B cell (primary cell): Measurements from ENCODE around the gene CD79A. TPM values are rescaled to one million over a fixed set of nuclear protein-coding genes. Genes with fewer than 3 reads are reported as not detected.

ENCODE experiments used
- ATAC-seq: fragments of 200-7000 bp; cut with Tn5 transposase; one replicate; pipeline ENCODE4 v1.10.0; 2021; ENCODE audit warnings: low read depth, mild to moderate bottlenecking, moderate number of reproducible peaks, moderate library complexity
- CTCF ChIA-PET: fragments of 350-600 bp; sonication (Branson Sonifier 250); formaldehyde crosslinking; loops from one replicate; lab custom pipeline; 2021; ENCODE audit warnings: antibody characterized with exemption, inconsistent platforms; lab: Charles Lee
- POLR2A ChIA-PET: fragments of 350-600 bp; sonication (Branson Sonifier 250); formaldehyde crosslinking; loops from one replicate; lab custom pipeline; 2021; ENCODE audit warnings: antibody characterized with exemption; lab: Charles Lee
- DNase-seq: peaks from one replicate; pipeline ENCODE4 v3.0.0; 2013
- H2AFZ ChIP-seq: 2 replicates; pipeline ENCODE4 v1.6.1; 2012; ENCODE audit warnings: mild to moderate bottlenecking, low read depth, low read length; ENCODE audit not compliant: insufficient read depth, poor library complexity, severe bottlenecking
- H3K27ac ChIP-seq, 2 donors: 1 replicate in 1 of 2; 2 replicates in 1 of 2; pipeline ENCODE4 v1.5.1; 2012 to 2013; ENCODE audit warnings: low read length in 2 of 2, mild to moderate bottlenecking in 2 of 2, moderate library complexity in 1 of 2
- H3K27me3 ChIP-seq, 4 experiments: fragments of 200-600 bp in 1 of 4; sonication (generic) in 1 of 4; replicated peaks in 1 of 4; 1 replicate in 2 of 4; 2 replicates in 2 of 4; pipeline versions ENCODE4 v1.6.1 to v1.7.0; 2013 to 2016; ENCODE audit warnings: low read length in 3 of 4, mild to moderate bottlenecking in 2 of 4, mixed read lengths in 1 of 4, moderate library complexity in 1 of 4; ENCODE audit not compliant: insufficient read depth in 4 of 4, control insufficient read depth in 3 of 4; ENCODE audit errors: control extremely low read depth in 1 of 4
- H3K36me3 ChIP-seq, 2 experiments: replicated peaks in 1 of 2; 1 replicate in 1 of 2; 2 replicates in 1 of 2; pipeline versions ENCODE4 v1.6.1 to v1.7.1; 2013; ENCODE audit warnings: low read length in 1 of 2; ENCODE audit not compliant: insufficient read depth in 2 of 2, control insufficient read depth in 1 of 2; ENCODE audit errors: control extremely low read depth in 1 of 2, extremely low read depth in 1 of 2
- H3K4me1 ChIP-seq, 2 donors: fragments of 200-600 bp in 1 of 2; sonication (generic) in 1 of 2; 1 replicate in 1 of 2; 2 replicates in 1 of 2; pipeline versions ENCODE4 v1.5.1 to v1.6.1; 2013 to 2017; ENCODE audit warnings: low read length in 2 of 2; ENCODE audit not compliant: control insufficient read depth in 2 of 2, insufficient read depth in 2 of 2
- H3K4me2 ChIP-seq: replicated peaks from 2 replicates; pipeline ENCODE3; 2012; ENCODE audit warnings: mild to moderate bottlenecking, low read depth, low read length; ENCODE audit not compliant: poor library complexity, severe bottlenecking
- H3K4me3 ChIP-seq, 5 experiments: fragments of 200-600 bp in 1 of 5; sonication (generic) in 1 of 5; 1 replicate in 3 of 5; 2 replicates in 2 of 5; pipeline versions ENCODE4 v1.5.1 to v1.7.0; 2011 to 2016; ENCODE audit warnings: low read length in 4 of 5, mild to moderate bottlenecking in 4 of 5, low read depth in 2 of 5, control low read depth in 1 of 5, moderate library complexity in 1 of 5; ENCODE audit not compliant: insufficient read depth in 1 of 5; ENCODE audit errors: control extremely low read depth in 1 of 5, extremely low read depth in 1 of 5
- H3K79me2 ChIP-seq: fragments of 200-600 bp; sonication (generic); one replicate; pipeline ENCODE4 v1.6.0; 2016; ENCODE audit warnings: low read length; ENCODE audit not compliant: control insufficient read depth, insufficient read depth
- H3K9ac ChIP-seq: fragments of 200-600 bp; sonication (generic); 2 replicates; pipeline ENCODE4 v1.6.1; 2017; ENCODE audit warnings: mild to moderate bottlenecking, low read length, moderate library complexity
- H3K9me3 ChIP-seq, 3 donors: one replicate each; pipeline versions ENCODE4 v1.6.1 to v1.7.1; 2013; ENCODE audit warnings: low read length in 2 of 3; ENCODE audit not compliant: control insufficient read depth in 2 of 3, insufficient read depth in 1 of 3; ENCODE audit errors: control extremely low read depth in 1 of 3
- H4K20me1 ChIP-seq: 2 replicates; pipeline ENCODE4 v1.6.0; 2012; ENCODE audit warnings: mild to moderate bottlenecking, low read length; ENCODE audit not compliant: insufficient read depth, control insufficient read depth, poor library complexity, severe bottlenecking
- H3K27ac Mint-ChIP-seq: one replicate; pipeline ENCODE4 v1.8.0; 2021; ENCODE audit warnings: mixed read lengths
- H3K27me3 Mint-ChIP-seq: one replicate; pipeline ENCODE4 v1.8.0; 2021; ENCODE audit warnings: mixed read lengths
- H3K4me1 Mint-ChIP-seq: one replicate; pipeline ENCODE4 v1.8.0; 2021; ENCODE audit warnings: mixed read lengths
- H3K4me3 Mint-ChIP-seq: one replicate; pipeline ENCODE4 v1.8.0; 2021; ENCODE audit warnings: mixed read lengths
- H3K9me3 Mint-ChIP-seq: one replicate; pipeline ENCODE4 v1.8.0; 2022; ENCODE audit warnings: mixed read lengths; ENCODE audit not compliant: insufficient read depth
- CTCF ChIP-seq: fragments of 200-600 bp; IDR thresholded peaks from one replicate; pipeline ENCODE4 v1.8.0; 2022; ENCODE audit warnings: antibody characterized with exemption, mild to moderate bottlenecking
- EZH2 ChIP-seq: IDR thresholded peaks from 2 replicates; pipeline ENCODE4 v1.6.1; 2012; ENCODE audit warnings: borderline replicate concordance, low read depth, mild to moderate bottlenecking, moderate library complexity, low read length; ENCODE audit not compliant: insufficient read depth, poor library complexity, severe bottlenecking
- WGBS: methylation state at CpG from one replicate; pipeline ENCODE4 v1.1.5; 2013; ENCODE audit warnings: missing lambda C conversion rate; ENCODE audit not compliant: insufficient coverage; 5-methylcytosine and 5-hydroxymethylcytosine counted together
- intact Hi-C: fragments of 100-400 bp; cut with micrococcal nuclease; formaldehyde crosslinking; loops from one replicate; pipeline ENCODE4 v1.10.0; 2022
- polyA plus RNA-seq: library from polyadenylated mRNA; depleted of rRNA; stranded (reverse); fragments of >200 nt; gene quantifications from 2 replicates; pipeline ENCODE4 v1.2.3, GENCODE V29; 2012
- total RNA-seq, 2 donors: library from RNA; stranded (reverse); fragments of 120-200 nt in 1 of 2; gene quantifications; 1 replicate in 1 of 2; 2 replicates in 1 of 2; pipeline versions ENCODE4 v1.2.3 to v1.2.4, GENCODE V29; 2013 to 2022

CD79A gene
- total and polyA plus RNA-seq, 2 donors (not counting 1 experiment from before 2014, with no cell fraction given) = 1,280 to 1,471 TPM

- no peak for TF ChIP-seq EZH2
- no peak for TF ChIP-seq CTCF
- Mint-ChIP-seq H3K27me3 (peaks cover 14% of the 10 kb centered on the region), H3K4me3 (no peak overlapping the region), H3K9me3 (no peaks in the 10 kb centered on the region), H3K4me1 (peaks cover 34% of the 10 kb centered on the region), H3K27ac (no peak overlapping the region)
- Histone ChIP-seq H3K27ac (no peak overlapping the region), H3K4me1 (peaks cover 22 to 24% of the 10 kb centered on the region in 2 donors), H4K20me1 (peaks cover 83% of the 10 kb centered on the region), H3K4me2 (no peak overlapping the region), H3K36me3 (peaks cover 0 to 35% of the 10 kb centered on the region in 2 experiments), H2AFZ (no peak overlapping the region), H3K9me3 (peaks cover 0 to 10% (median 0%) of the 10 kb centered on the region in 3 donors), H3K9ac (no peak overlapping the region), H3K27me3 (peaks cover 0 to 20% (median 11%) of the 10 kb centered on the region in 4 experiments), H3K79me2 (peaks cover under 1% of the 10 kb centered on the region), H3K4me3 (no peak overlapping the region)
- WGBS = 89% methylated on average over 5 of the region's 11 CpGs
- CTCF ChIA-PET = interaction anchor here (1.5 kb wide), 1 partner anchor 44 kb away, joined by 3 read pairs; no protein-coding TSS in a partner anchor
- DNase-seq (no peak), ATAC-seq (no peak)
- intact Hi-C loops = no loop called here
- POLR2A ChIA-PET = interaction anchor here (0.6 to 1.0 kb wide), 2 partner anchors 9 to 21 kb away, joined by 3 to 7 read pairs; no protein-coding TSS in a partner anchor
Measured at GRCh38 chr19:41908724-41909464, 31.8 kb downstream of the CD79A start.

GRCh38 chr19:41909706-41910105 is 32.6 kb downstream of the CD79A start:
- DNase-seq (no peak), ATAC-seq (no peak)
- H3K4me1 ChIP-seq = peaks cover 27 to 30% of the 10 kb centered on the region in 2 donors
- peaks cover 0 to 27% of the 10 kb centered on the region in 2 experiments for H3K36me3 ChIP-seq
- peaks cover 0 to 26% (median 15%) of the 10 kb centered on the region in 4 experiments for H3K27me3 ChIP-seq
- Mint-ChIP-seq H3K27me3 (peaks cover 18% of the 10 kb centered on the region), H3K4me1 (peaks cover 39% of the 10 kb centered on the region), H3K27ac (no peak overlapping the region), H3K4me3 (no peak overlapping the region), H3K9me3 (no peaks in the 10 kb centered on the region)
- TF ChIP-seq EZH2 (no peak), CTCF (no peak)
- peaks cover 0 to 11% (median 0%) of the 10 kb centered on the region in 3 donors for H3K9me3 ChIP-seq
- 83% methylated on average over 11 of the region's 13 CpGs for WGBS
- ChIA-PET CTCF (no interaction called here), POLR2A (interaction anchor here (1.0 kb wide), 1 partner anchor 26 kb away, joined by 4 read pairs; no protein-coding TSS in a partner anchor)
- no peak overlapping the region for H2AFZ ChIP-seq
- H3K4me2 ChIP-seq = no peak overlapping the region
- H3K27ac ChIP-seq = no peak overlapping the region
- H4K20me1 ChIP-seq = peaks cover 82% of the 10 kb centered on the region
- H3K4me3 ChIP-seq = no peak overlapping the region
- intact Hi-C loops = no loop called here
- H3K79me2 ChIP-seq = no peaks in the 10 kb centered on the region
- H3K9ac ChIP-seq = no peak overlapping the region
